ENCODE results near the gene ATP6AP1. TPM values are rescaled to one million over a fixed set of nuclear protein-coding genes. Genes with fewer than 3 reads are reported as not detected.

ATP6AP1 gene
- total RNA-seq, 4 donors from 2014 or later: 33.6 to 94.5 (median 43.9) TPM

- TF ChIP-seq CTCF (IDR thresholded peaks at IDR 0.05; ENCODE audit: low read depth): no peak
These were observed 21.8 kb downstream of the ATP6AP1 start for GRCh38 chrX:154450312-154450711.

GRCh38 chrX:154452823-154453222, 24.3 kb downstream of the ATP6AP1 start:
- no peak for TF ChIP-seq CTCF (IDR thresholded peaks at IDR 0.05; ENCODE audit: low read depth)

- TF ChIP-seq CTCF (IDR thresholded peaks at IDR 0.05; ENCODE audit: low read depth): no peak
These were observed 29.1 kb downstream of the ATP6AP1 start for GRCh38 chrX:154457491-154458115.

DNA sequence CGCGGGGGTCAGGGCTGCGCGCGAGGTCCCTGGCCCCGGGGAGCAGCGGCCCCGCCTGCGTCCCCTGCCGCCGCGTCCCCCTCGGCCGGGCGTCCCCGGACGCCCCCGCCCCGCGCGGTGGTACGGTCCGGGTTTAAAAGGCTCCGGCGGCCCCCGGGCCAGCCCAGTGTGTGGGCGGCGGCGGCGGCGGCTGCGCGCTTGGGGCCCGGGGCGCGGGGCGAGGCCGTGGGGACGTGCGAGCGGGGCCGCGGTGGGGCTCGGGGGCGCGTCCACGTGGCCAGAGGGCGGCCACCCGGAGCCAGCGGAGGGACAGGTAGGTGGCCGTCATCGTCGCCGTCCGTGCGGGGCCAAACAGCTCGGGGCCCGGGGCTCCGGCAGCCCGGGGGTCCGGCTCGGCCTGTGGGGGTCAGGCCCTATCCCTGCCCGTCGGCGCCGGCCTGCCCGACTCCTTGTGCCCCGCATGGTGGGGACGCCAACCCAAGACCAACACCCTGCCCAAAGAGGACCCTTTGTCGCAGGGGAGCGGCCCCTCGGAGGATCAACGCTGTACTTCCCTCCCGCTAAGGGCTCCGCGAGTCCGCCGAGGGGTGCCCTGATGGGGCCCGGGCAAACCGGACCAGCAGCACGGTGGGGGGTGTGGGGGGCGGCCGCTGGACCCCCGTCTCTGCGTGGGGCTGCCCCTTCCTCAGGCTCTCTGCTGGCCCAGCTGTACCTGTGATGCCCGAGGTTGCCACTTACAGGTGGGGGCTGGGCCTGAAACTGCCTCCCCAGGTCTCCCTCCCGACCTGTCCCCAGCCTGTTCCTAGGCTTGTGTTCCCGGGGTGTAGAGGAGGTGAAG, 29.9 kb downstream of the ATP6AP1 start, which contains the start of gene PLXNA3:
Gene PLXNA3 (plus strand): TSS at position 166 of the 838 bp plus-strand sequence. CDS start 1,903 bp downstream, outside the sequence.
- TF ChIP-seq CTCF (IDR thresholded peaks at IDR 0.05; ENCODE audit: low read depth): no peak

DNA sequence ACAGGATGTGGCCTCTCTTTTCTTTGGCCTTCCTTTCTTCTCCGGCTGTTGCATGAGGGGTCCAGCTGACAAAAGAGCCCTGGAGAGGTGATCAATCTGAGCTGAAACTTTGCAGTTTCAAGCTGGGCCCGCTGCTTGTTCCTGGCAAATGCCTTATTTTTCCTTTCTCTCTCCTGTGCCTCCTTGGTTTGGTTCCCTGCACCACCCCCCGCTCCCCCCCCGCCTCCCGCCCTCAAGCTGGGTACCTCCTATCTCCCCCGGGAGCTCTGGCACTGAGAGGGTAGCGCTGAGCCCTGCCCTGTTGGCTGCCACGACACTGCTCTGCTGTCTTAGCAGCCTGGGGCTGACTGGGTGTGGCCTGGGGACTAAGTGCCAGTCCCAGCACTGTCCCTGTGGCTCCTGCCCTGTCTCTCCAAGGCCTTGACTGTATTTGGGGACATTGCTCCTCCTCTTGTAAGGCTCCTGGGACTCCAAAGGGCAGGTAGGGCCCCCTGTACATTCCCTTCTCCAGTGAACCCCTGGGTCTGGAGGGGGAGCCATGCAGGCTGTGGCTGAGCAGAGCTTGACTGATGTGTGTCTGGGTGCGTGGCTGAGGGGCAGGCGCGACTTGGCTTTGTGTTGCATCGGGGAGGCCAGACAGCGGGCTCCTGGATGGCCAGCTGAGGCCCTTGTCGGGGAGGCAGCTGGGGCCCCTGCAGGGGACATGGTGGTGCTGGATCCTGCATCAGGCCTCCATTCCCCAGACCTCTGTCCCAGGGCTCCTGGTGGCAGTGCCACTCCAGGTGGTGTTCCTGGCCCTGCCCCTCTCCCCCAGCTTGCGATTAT, 30.7 kb downstream of the ATP6AP1 start:
- TF ChIP-seq CTCF (IDR thresholded peaks at IDR 0.05; ENCODE audit: low read depth): no peak

DNA sequence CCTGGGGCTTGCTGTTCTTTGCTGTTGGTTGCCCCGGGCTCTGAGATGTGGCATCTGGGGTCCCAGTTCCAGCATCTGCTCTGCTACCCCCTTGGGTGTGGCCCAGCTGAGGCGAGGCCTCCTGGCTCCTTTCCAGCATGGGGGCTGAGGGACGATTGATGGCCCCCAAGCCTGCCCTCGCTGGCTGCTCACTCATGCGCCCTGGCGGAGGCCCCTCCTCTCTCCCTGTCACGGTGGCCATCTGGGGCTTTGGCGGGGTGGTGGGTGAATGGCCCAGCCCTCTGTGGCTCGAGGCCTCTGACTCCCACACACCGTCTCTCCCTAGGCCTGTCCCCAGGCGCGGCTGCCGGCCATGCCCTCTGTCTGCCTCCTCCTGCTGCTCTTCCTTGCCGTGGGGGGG, 31.4 kb downstream of the ATP6AP1 start:
- no peak for TF ChIP-seq CTCF (IDR thresholded peaks at IDR 0.05; ENCODE audit: low read depth)

DNA sequence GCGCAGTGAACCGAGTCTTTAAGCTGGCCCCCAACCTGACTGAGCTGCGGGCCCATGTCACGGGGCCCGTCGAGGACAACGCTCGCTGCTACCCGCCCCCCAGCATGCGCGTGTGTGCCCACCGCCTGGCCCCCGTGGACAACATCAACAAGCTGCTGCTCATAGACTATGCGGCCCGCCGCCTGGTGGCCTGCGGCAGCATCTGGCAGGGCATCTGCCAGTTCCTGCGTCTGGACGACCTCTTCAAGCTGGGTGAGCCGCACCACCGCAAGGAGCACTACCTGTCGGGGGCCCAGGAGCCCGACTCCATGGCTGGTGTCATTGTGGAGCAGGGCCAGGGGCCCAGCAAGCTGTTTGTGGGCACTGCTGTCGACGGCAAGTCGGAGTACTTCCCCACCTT, 31.8 kb downstream of the ATP6AP1 start:
- no peak for TF ChIP-seq CTCF (IDR thresholded peaks at IDR 0.05; ENCODE audit: low read depth)
